Osteoblast (primary cell): ENCODE measurements around the gene RAD23A. TPM values are rescaled to one million over a fixed set of nuclear protein-coding genes. Genes with fewer than 3 reads are reported as not detected.

Experiments
- DNase-seq: peaks from one replicate; pipeline ENCODE4 v3.0.0; 2011; ENCODE audit warnings: low spot score, mixed read lengths; ENCODE audit not compliant: insufficient read length; ENCODE audit errors: missing footprints
- H2AFZ ChIP-seq: 2 replicates; pipeline ENCODE4 v1.6.0; 2011; ENCODE audit warnings: mild to moderate bottlenecking, low read length
- H3K27ac ChIP-seq: 2 replicates; pipeline ENCODE4 v1.5.1; 2011; ENCODE audit warnings: mild to moderate bottlenecking, low read depth, low read length, moderate library complexity
- H3K27me3 ChIP-seq: 2 replicates; pipeline ENCODE4 v1.6.0; 2012; ENCODE audit warnings: mild to moderate bottlenecking, control low read depth, inconsistent platforms, low read length, moderate library complexity; ENCODE audit not compliant: insufficient read depth
- H3K36me3 ChIP-seq: 2 replicates; pipeline ENCODE4 v1.5.1; 2011; ENCODE audit warnings: mild to moderate bottlenecking, low read length, control low read depth, moderate library complexity; ENCODE audit not compliant: insufficient read depth
- H3K4me1 ChIP-seq: 2 replicates; pipeline ENCODE4 v1.5.1; 2011; ENCODE audit warnings: mild to moderate bottlenecking, low read length, control low read depth, moderate library complexity; ENCODE audit not compliant: insufficient read depth
- H3K4me2 ChIP-seq: 2 replicates; pipeline ENCODE4 v1.6.0; 2011; ENCODE audit warnings: mild to moderate bottlenecking, low read length; ENCODE audit not compliant: insufficient read depth
- H3K4me3 ChIP-seq: fragments of 200-600 bp; sonication (generic); 3 replicates; pipeline ENCODE4 v1.5.1; 2012; ENCODE audit warnings: mild to moderate bottlenecking, low read length, inconsistent platforms; ENCODE audit not compliant: insufficient read depth
- H3K79me2 ChIP-seq: 2 replicates; pipeline ENCODE4 v1.6.0; 2012; ENCODE audit warnings: mild to moderate bottlenecking, low read length, control low read depth, inconsistent platforms; ENCODE audit not compliant: insufficient read depth
- H3K9me3 ChIP-seq: 2 replicates; pipeline ENCODE4 v1.5.1; 2011; ENCODE audit warnings: low read depth, low read length, control low read depth
- H4K20me1 ChIP-seq: 2 replicates; pipeline ENCODE4 v1.6.0; 2012; ENCODE audit warnings: mild to moderate bottlenecking, low read length, control low read depth; ENCODE audit not compliant: insufficient read depth
- CTCF ChIP-seq: IDR thresholded peaks from 2 replicates; pipeline ENCODE4 v1.5.1; 2011; ENCODE audit warnings: mild to moderate bottlenecking, low read depth, low read length, moderate library complexity; ENCODE audit errors: extremely low read depth
- total RNA-seq: library from RNA; depleted of rRNA; stranded (reverse); fragments of >200 nt; gene quantifications from 2 replicates; pipeline ENCODE4 v1.2.3, GENCODE V29; 2012

RAD23A gene
- total RNA-seq, 1 donor, result 84.0 TPM

GRCh38 chr19:12935071-12935470 is 10.6 kb upstream of the RAD23A start:
- no peak for DNase-seq
- H3K36me3 ChIP-seq, result peaks cover 10% of the 10 kb centered on the region
- no peak overlapping the region for H3K27ac ChIP-seq
- no peaks in the 10 kb centered on the region for H3K9me3 ChIP-seq
- no peaks in the 10 kb centered on the region for H3K27me3 ChIP-seq
- H4K20me1 ChIP-seq, result peaks cover 29% of the 10 kb centered on the region
- H3K4me3 ChIP-seq, result no peak overlapping the region
- no peak overlapping the region for H2AFZ ChIP-seq
- H3K4me2 ChIP-seq, result no peak overlapping the region
- peaks cover 53% of the 10 kb centered on the region for H3K79me2 ChIP-seq
- H3K4me1 ChIP-seq, result peaks cover 25% of the 10 kb centered on the region
- no peak for TF ChIP-seq CTCF

- DNase-seq, result no peak
- peaks cover 38% of the 10 kb centered on the region for H4K20me1 ChIP-seq
- TF ChIP-seq CTCF, result no peak
- H2AFZ ChIP-seq, result no peak overlapping the region
- no peaks in the 10 kb centered on the region for H3K9me3 ChIP-seq
- H3K4me1 ChIP-seq, result peaks cover 34% of the 10 kb centered on the region
- H3K4me3 ChIP-seq, result no peak overlapping the region
- H3K27me3 ChIP-seq, result no peaks in the 10 kb centered on the region
- peaks cover 23% of the 10 kb centered on the region for H3K36me3 ChIP-seq
- peaks cover 54% of the 10 kb centered on the region for H3K79me2 ChIP-seq
- no peak overlapping the region for H3K27ac ChIP-seq
- no peak overlapping the region for H3K4me2 ChIP-seq
Observed at GRCh38 chr19:12936582-12936981, 9.1 kb upstream of the RAD23A start.

GRCh38 chr19:12937093-12937926 is 8.4 kb upstream of the RAD23A start:
- peak overlapping the region; percentile 100 for H3K4me3 ChIP-seq
- peak overlapping the region; percentile 66 for H3K27ac ChIP-seq
- peaks cover 40% of the 10 kb centered on the region for H4K20me1 ChIP-seq
- H3K9me3 ChIP-seq, result no peaks in the 10 kb centered on the region
- peak overlapping the region; percentile 94 for H2AFZ ChIP-seq
- TF ChIP-seq CTCF, result no peak
- peaks cover 35% of the 10 kb centered on the region for H3K4me1 ChIP-seq
- H3K27me3 ChIP-seq, result no peaks in the 10 kb centered on the region
- H3K36me3 ChIP-seq, result peaks cover 29% of the 10 kb centered on the region
- DNase-seq, result peak; percentile 53
- H3K79me2 ChIP-seq, result peaks cover 53% of the 10 kb centered on the region
- H3K4me2 ChIP-seq, result peak overlapping the region; percentile 93

- Histone ChIP-seq H4K20me1 (peaks cover 41% of the 10 kb centered on the region), H3K79me2 (peaks cover 50% of the 10 kb centered on the region), H2AFZ (peak within 1 kb of the TSS; percentile 94), H3K27ac (peak within 1 kb of the TSS; percentile 87), H3K27me3 (no peaks in the 10 kb centered on the region), H3K4me1 (peaks cover 29% of the 10 kb centered on the region), H3K4me2 (peak within 1 kb of the TSS; percentile 93), H3K9me3 (no peaks in the 10 kb centered on the region), H3K4me3 (peak within 1 kb of the TSS; percentile 100), H3K36me3 (peaks cover 37% of the 10 kb centered on the region)
- peak; percentile 99 for DNase-seq
- TF ChIP-seq CTCF, result no peak
Observed at GRCh38 chr19:12937927-12938778, 7.5 kb upstream of the RAD23A start, which contains the start of gene CALR. Gene CALR, plus strand, starts transcription at chr19:12938609. Its CDS starts 71 bp downstream, at chr19:12938680.
